Skeletal muscle cell (primary cell): ENCODE results near the gene MMP24.

Experiments used
- DNase-seq: peaks from one replicate; pipeline ENCODE4 v3.0.0-alpha.2; 2010; ENCODE audit warnings: low read depth
- H3K4me3 ChIP-seq: 2 replicates; pipeline ENCODE4 v1.5.1; 2011; ENCODE audit warnings: low read depth, mild to moderate bottlenecking, control low read depth, low read length, moderate library complexity

The MMP24 gene

DNA sequence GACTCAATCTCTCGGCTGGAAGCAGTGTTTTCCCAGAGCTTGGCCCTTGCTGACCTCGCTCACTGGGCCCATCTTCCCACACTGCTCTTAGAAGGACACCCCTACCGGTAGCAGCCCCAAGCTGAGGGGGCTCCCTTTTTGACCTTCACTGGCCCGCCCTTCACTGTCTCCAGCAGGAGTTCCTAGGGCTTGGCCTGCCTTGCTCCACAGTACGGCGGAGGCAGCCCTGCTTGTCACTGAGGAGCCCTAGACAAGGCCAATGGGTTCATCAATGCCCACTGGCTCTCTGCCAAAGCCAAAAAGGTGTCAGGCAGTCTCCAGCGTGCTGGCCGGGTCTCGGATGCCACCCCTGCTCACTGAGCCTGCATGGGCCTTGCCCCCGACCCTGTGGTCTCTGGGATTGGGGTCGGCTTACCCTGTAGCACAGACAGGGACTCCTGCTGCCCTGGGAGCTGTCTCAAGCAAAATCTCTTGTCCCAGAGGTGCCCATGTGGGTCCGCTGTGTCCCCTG is 49.3 kb downstream of the MMP24 start:
- no peak for DNase-seq
- no peak overlapping the region for H3K4me3 ChIP-seq

GRCh38 chr20:35276408-35276807 is 49.9 kb downstream of the MMP24 start:
- peak overlapping the region; percentile 70 for H3K4me3 ChIP-seq
- DNase-seq, result no peak

DNA sequence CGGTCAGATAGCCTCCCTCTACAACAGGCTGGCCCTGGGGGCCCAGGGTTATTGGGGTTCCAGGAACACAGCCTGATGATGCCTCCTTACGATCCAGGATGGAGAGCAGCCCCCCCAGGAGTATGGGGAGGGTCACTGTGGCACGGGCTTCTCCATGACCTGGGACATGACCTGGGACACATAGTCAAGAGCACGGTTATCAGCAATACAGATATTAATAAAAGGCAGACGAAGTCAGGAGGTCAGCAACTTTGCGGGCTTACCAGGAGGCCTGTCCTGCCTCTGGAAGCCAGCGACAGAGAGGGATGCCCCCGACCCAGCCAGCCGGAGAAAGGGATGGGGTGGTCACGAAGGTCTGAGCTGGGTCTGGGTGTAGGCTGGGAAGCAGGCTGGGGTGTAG is 50.6 kb downstream of the MMP24 start:
- DNase-seq, result no peak
- H3K4me3 ChIP-seq, result peak overlapping the region; percentile 70

DNA sequence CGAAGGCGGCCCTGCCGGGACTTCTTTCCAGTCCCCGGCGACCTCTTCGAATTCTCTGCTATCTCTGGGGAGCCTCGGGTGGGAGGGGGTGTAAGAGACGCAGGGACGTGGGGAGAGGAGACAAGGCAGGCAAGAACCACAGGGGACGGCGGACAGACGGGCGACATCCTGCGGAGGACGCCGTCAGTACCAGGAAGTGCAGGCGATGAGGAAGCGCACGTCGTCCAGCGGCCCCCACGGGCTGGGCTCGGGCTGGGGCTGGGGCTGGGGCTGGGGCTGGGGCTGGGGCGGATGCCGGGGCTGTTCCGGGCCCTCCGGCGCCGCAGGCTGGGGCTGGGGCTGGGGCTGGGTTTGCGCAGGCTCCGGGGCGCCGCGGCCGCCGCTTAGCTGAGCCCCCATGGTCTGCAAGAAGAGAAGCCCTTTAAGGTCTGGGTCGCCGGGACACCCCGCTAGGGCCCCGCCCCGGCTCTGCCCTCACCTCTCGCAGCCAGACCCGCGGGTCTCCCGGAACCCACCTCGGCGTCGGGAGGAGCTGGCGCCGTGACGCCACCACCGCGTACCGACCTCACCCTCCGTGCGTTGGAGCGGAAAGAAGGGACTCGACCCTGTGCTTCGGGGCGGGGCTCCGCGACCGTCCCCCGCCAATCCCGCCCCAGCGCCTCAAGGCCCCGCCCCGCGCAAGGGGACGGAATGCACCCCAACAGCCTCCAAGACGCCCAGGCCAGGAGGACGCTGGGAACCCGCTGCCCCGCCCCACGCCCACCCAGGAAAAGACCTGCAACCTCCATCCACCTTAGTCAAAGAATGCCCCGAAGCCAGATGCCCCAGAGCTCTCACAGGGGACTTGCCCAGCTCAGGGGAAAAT is 51.3 kb downstream of the MMP24 start, which contains the start of gene MMP24OS:
MMP24OS (minus strand) TSS at position 592 of the 865 bp plus-strand sequence; CDS start at position 399, 193 bp downstream.
- peak; percentile 56 for DNase-seq

GRCh38 chr20:35279040-35279439 is 52.5 kb downstream of the MMP24 start:
- H3K4me3 ChIP-seq, result no peak overlapping the region
- DNase-seq, result no peak

More for the DNA sequence above, 51.3 kb downstream of the MMP24 start, which contains the start of gene MMP24OS:
- H3K4me3 ChIP-seq, result peak within 1 kb of the TSS; percentile 70

DNA sequence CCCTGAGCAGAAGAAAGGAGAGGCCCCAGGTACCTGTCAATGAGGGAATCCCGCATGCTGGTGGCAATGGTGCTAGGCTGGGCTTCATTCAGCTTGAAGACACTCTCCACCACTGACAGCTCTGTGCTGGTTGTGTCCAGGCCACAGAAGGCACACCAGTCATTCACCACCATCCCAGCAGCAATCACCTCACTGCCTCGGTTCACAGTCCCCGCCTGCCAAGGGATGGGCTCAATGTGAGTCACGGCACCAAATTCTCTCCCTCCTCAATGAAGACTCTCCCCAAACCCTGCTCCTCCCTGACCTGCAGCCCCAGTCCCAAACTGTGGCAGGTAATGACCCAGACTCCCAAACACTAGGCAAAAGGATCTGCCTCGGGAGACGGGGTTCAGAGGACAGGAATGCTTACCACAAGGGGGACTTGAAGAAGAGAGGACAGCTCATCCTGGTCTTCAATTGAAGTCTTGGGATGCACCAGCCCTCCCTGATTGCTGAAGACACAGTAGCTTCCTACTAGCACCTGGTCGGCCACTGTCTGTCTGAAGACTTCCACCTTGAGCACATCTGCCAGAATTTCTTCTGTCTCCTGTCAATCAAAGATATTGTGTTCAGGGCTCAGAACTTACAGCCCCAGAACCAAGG is 53.2 kb downstream of the MMP24 start:
- DNase-seq, result no peak
- no peak overlapping the region for H3K4me3 ChIP-seq

DNA sequence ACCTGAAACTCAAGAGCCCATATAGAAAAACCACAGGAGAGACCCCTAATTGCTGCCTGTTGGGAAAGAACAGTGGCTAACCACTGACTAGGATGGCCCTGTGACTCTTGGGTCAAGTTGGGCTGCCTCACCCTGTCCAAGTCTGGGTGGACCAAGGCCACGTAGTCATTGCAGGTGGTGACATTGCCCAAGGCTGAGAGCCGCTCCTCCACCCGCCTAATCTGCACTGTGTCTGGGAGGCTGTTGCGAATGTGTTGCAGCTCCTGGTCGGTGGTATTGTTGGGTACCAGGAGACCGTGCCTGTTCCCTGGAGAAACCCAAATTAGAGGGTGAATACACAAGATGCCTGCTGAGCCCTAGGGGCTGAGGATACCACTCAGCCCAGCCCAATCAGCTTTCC is 54.0 kb downstream of the MMP24 start:
- DNase-seq, result no peak
- H3K4me3 ChIP-seq, result no peak overlapping the region

GRCh38 chr20:35281506-35282101 is 55.1 kb downstream of the MMP24 start:
- H3K4me3 ChIP-seq, result no peak overlapping the region
- no peak for DNase-seq

- DNase-seq, result no peak
Observed at GRCh38 chr20:35283441-35284266, 57.2 kb downstream of the MMP24 start.

DNA sequence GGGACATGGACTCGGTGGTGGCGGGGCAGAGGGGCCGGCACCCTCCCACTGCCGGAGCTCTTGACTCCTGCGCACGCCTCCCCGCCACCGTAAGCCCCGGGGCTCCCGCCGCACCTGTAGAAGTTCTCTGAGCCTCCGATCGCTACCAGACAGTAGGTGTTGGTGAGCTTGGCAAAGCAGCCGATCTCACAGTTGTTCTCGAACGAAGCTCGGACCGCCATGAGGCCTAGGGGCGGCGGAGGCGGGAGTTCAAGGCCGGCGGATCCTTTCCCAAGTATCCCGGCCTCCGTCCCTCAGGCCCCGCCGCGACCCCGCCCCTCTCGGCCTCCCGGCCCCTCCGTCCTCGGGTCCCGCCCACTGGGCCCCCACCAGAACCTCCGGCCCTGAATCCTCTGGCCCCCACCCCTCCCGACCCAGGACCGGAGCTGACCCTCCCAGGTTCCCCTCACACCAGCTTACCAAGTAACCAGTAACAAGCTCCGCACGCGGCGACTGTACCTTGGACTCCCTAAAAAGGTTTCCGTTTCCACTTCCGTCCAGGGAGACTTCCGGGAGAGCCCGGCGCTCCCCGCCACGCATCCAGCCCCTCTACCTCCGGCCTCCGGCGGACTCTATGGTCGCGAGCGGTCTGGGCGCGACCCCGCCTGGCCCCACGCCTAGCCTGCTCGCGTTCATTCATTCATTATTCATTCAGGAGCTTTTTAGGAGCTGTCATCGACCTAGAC is 57.9 kb downstream of the MMP24 start, which contains the start of gene EIF6:
EIF6 (minus strand) TSS at position 506 of the 725 bp plus-strand sequence; CDS start at position 221, 285 bp downstream.
- peak; percentile 48 for DNase-seq
- peak within 1 kb of the TSS; percentile 84 for H3K4me3 ChIP-seq

More at GRCh38 chr20:35283441-35284266, 57.2 kb downstream of the MMP24 start:
- peak overlapping the region; percentile 84 for H3K4me3 ChIP-seq

- DNase-seq, result no peak
- H3K4me3 ChIP-seq, result peak overlapping the region; percentile 84
Observed at GRCh38 chr20:35284992-35285805, 58.7 kb downstream of the MMP24 start.

DNA sequence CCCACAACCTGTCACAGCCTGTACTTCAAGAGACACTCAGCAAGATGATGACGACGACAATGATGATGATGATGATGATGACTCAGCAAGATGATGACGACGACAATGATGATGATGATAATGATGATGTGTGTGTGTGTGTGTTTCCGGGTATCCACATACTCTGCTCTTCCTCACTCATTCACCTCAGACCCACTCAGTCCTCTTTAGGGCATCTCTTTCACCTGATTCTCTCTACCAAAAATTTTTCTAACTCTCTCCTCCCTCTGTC is 59.3 kb downstream of the MMP24 start:
- DNase-seq, result no peak
- no peak overlapping the region for H3K4me3 ChIP-seq

GRCh38 chr20:35286077-35286898 is 59.8 kb downstream of the MMP24 start:
- no peak overlapping the region for H3K4me3 ChIP-seq
- no peak for DNase-seq

GRCh38 chr20:35286899-35287508 is 60.5 kb downstream of the MMP24 start:
- H3K4me3 ChIP-seq, result no peak overlapping the region
- no peak for DNase-seq

GRCh38 chr20:35287509-35288324 is 61.2 kb downstream of the MMP24 start:
- no peak overlapping the region for H3K4me3 ChIP-seq
- DNase-seq, result no peak
